NCI-H2107 treated with DMSO at 0.1 percent for 48 hours (cell line): Measurements from ENCODE around the gene ZNF691.
"Not testable (repeated sequence)": the region's sequence is repeated elsewhere in the genome, so short reads cannot be mapped to it uniquely, and the experiment has no call there.

Source experiments
- DNase-seq: peaks from one replicate; lab custom pipeline; 2025; ENCODE audit not compliant: unreplicated experiment; lab: John Stamatoyannopoulos, UW

The ZNF691 gene

GRCh38 chr1:42856554-42856953, 10.1 kb downstream of the ZNF691 start:
- DNase-seq, result not testable (repeated sequence)

GRCh38 chr1:42859366-42859765, 13.0 kb downstream of the ZNF691 start:
- DNase-seq, result not testable (repeated sequence)

DNA sequence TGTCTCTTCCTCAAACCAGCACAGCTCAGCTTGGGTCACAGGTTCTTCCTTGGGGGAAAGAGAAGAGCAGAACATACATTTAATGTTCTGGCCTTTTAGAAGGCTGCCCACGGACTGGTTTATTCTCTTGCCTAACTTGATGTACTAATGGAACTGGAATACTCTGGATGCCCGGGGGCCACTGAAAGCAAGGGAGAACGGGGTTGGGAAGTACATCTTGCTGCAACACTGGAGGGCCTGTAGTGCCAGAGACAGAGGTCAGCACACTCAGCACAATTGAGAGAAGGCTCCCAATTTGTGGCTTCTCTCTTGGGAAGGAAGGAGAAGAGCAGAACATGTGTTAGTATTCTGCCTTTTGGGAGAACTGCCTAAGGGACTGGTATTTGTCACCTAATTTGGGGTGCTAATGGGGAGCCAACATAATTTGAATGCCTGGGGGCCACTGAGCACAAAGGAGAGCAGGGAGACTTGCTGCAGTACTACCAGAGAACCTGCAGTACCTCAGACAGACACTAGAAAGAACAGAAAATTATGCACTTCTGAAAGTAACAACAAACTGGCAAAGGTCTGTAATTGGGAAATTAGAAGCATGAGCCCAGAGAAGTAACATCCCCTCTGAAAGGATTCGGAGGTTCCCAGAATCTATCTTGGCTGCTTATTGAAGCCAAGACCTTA, 14.1 kb downstream of the ZNF691 start:
- DNase-seq, result no peak

DNA sequence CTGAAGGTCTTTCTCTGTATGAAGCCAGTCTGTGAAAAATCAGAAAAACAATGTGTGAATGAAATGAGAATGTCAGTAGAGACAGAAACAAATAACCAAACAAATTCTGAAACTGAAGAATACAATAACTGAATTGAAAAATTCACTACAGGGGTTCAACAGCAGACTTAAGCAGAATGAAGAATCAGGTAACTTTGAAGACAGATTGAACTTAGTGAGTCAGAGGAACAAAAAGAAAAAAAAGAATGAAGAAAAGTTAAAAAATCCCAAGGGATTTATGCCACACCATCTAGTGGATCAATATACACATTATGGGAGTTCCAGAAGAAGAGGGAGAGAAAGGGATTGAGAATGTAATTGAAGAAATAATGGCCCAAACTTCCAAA, 14.6 kb downstream of the ZNF691 start:
- no peak for DNase-seq

- DNase-seq, result no peak
Observed at GRCh38 chr1:42866549-42866948, 20.1 kb downstream of the ZNF691 start.

DNA sequence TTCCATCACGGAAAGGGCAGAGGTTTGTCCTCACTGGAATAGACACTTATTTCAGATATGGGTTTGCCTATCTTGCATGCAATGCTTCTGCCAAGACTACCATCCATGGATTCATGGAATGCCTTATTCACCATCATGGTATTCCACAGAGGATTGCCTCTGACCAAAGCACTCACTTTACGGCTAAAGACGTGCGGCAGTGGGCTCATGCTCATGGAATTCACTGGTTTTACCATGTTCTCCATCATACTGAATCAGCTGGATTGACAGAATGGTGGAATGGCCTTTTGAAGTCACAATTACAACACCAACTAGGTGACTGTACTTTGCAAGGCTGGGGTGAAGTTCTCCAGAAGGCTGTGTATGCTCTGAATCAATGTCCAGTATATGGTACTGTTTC, 22.1 kb downstream of the ZNF691 start:
- DNase-seq, result not testable (repeated sequence)

GRCh38 chr1:42869254-42869653, 22.8 kb downstream of the ZNF691 start:
- DNase-seq, result not testable (repeated sequence)

DNA sequence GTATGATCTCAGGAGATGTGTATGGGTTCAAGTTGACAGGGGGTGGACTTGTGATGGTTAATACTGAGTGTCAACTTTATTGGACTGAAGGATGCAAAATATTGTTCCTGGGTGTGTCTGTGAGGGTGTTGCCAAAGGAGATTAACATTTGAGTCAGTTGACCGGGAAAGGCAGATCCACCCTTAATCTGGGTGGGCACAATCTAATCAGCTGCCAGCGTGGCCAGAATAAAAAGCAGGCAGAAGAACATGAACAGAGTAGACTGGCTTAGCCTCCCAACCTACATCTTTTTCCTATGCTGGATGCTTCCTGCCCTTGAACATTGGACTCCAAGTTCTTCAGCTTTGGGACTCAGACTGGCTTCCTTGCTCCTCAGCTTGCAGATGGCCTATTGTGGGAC, 23.3 kb downstream of the ZNF691 start:
- not testable (repeated sequence) for DNase-seq

- not testable (repeated sequence) for DNase-seq
Observed at GRCh38 chr1:42873108-42873507, 26.7 kb downstream of the ZNF691 start.

DNA sequence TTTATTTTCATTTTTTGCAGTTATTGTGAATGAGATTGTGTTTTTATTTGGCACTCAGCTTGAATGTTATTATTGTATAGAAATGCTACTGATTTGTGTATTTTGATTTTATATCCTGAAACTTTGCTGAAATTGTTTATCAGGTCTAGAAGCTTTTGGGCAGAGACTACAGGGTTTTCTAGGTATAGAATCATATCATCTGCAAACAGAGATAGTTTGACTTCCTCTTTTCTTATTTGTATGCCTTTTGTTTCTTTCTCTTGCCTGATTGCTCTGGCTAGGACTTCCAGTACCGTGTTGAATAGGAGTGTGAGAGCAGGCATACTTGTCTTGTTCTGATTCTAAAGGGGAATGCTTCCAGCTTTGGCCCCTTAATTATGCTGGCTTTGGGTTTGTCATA, 27.3 kb downstream of the ZNF691 start:
- DNase-seq, result no peak

DNA sequence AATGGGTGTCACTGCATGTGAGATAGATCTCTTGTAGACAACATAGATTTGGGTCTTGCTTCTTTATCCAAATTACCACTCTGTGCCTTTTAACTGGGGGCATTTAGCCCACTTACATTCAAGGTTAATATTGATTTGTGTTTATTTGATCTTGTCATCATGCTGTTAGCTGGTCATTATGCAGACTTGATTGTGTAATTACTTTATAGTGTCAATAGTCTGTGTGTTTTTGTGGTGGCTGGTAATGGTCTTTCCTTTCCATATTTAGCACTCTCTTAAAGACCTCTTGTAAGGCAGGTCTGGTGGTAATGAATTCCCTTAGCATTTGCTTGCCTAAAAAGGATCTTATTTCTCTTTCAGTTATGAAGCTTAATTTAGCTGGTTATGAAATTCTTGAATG, 29.6 kb downstream of the ZNF691 start:
- DNase-seq, result no peak

DNA sequence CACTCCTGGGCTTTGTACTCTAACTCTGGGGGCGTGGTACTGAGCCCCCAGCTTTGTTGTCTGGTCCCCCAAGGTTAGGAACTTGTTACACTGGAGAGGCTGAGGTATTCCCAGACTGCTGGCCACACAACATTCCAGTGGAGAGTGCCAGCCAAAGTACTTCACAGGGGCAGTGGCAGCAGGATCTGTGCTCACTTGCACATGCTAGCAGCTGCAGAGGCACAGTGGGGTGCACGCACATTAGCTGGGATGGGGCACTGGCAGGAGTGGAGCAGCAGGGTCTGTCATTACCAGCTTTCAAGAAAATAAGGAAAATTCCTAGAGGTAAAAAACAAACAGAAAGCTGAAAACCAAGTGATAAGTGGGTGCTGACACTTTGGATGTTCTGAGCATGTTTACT, 31.0 kb downstream of the ZNF691 start:
- DNase-seq, result no peak

DNA sequence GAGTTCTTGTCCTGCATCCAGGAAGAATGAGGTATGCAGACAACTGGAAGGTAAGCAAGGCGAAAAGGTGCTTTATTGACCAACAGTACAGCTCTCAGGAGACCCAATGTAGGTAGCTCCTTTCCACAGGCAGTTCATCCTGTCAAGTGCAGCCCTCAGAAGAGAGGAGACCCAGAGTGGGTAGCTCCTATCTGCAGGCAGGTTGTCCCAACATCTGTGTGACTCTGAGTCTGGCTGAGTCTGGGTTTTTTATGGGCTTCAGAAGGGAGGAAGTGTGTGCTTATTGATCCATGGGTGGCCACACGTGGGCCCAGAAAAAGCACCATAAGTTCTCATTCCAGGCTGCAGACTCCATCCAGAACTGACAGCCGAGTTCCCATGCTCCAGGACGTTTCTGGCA, 34.0 kb downstream of the ZNF691 start:
- no peak for DNase-seq

DNA sequence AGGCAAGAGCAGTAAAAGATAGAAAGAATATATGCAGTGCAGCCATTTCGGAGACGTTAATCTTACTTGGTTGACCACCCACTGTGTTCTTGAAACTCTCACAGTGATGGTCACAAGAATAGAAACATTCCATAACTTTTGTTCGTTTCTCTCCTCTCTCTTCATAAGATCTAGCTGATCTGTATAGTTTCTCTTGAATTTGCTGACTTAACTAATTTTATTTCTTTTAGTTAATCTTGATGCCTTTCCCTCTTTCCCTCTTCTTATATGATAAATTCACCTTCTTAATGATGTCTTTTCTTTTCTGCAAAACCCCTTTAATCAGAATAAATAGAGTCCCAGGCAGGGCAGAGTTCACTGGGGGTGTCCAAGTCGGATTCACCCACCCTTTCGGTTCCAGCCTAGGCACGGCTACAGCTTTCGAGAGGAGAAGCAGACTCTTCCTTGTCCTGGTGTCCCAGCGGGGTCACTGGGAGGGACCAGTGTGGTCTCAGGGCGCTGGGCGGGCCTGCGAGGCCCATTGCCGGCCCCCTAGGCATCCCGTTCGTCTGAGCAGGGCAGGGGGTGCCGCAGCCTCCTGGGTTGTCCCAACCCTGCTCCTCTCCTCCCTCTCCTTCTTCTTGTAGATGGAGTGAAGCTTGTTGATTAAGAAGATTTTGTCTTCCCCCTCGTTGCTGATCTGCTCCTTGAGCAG, 39.8 kb downstream of the ZNF691 start:
- DNase-seq, result no peak

- DNase-seq, result no peak
Observed at GRCh38 chr1:42886800-42887199, 40.4 kb downstream of the ZNF691 start.

DNA sequence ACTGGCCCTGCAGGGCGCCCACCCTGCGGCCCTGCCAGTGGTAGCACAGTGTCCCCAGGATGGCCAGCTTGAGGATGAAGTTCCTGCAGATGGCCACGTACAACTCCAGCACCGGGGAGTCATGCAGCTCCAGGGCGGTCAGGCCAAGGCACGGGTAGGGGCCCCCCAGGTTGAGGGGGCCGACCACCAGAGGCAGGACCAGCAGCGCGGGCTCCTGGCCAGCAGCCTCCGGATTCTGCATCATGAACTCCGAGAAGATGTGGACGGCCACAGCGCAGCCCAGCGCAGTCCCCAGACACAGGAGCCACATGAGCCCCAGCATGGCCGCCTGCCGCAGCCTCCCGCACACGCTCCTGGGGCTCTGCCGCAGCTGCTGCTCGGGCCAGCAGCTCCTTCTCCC, 41.0 kb downstream of the ZNF691 start:
- DNase-seq, result no peak

DNA sequence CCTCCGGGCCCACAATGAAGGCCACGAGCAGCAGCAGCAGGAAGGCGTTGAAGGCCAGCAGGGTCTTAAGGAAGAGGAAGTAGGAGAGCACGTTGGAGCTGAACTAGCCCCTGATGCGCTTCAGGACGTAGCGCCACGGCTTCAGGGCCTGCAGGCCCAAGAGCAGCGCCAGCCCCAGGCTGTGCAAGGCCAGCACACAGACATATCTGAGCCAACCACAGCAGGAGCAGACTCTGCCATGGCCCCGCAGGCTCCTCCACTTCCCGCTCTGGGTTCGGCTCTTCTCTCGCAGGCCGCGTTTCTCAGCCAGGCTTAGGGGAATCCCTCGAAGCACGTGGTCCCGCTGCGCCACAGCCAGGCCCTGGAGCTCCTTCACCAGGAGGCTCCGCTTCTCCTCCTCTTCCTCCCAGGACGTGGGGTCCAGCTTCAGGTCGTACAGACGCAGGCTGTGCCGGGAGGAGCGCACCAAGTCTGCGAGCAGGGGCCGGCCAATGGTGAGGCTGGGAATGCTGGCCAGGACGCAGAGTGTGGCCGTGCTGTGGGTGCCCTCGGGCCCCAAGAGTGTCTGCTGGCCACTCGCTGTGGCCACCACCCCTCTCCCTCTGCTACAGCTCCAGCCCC, 41.7 kb downstream of the ZNF691 start:
- no peak for DNase-seq

DNA sequence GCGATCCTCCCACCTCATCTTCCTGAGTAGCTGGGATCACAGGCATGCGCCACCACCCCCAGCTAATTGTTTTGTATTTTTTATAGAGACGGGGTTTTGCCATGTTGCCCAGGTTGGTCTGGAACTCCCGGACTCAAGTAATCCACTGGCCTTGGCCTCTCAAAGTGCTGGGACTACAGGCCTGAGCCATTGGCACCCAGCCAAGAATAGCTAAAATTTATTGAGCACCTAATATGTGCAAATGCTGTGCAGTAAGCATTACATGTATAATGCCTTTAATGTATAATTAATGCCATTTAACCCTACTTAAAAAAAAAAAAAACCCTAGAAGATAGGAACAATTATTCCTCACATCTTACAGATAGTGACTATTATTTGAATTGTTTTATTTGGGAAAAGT, 42.9 kb downstream of the ZNF691 start:
- no peak for DNase-seq

DNA sequence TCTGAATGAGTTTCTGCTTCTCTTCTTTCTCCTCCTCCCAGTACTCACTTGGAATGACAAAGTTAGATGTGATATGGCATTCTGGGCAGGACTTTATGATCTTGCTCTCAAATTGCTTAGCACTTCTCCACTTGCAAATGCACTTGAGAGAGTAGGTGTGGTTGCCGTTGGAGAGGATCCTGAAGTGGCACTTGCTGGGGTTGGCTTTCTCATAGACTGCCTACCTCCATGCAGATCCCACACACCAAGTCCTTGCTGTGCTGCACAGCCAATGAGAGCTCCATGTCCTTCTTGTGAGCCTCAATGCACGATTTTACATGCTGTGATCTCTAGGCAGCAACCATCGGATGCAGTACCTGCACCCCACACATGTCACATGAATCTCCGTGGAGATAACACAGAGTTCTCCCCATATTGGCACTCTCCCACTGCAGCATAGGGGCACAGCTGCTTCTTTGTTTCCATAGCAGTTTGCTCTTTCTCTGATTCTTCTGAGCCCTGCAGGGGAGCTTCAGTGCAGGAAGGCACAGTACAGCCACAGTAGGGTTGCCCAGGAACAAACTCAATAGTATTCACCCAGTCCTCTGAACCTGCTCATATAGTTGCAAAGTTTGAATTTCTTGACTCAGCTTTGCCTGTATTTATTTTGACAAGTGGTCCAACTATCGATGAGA, 45.2 kb downstream of the ZNF691 start:
- peak; percentile 74 for DNase-seq

GRCh38 chr1:42899960-42900359, 53.5 kb downstream of the ZNF691 start:
- not testable (repeated sequence) for DNase-seq
